Measurements from ENCODE around the gene SNTG2.

SNTG2 gene

GRCh38 chr2:1259746-1260145 lies 309.1 kb downstream of the SNTG2 start:
- in situ Hi-C loops (cut with MboI; ENCODE audit: low sequenced_read_pairs): no loop called here

GRCh38 chr2:1262609-1263008 lies 312.0 kb downstream of the SNTG2 start:
- in situ Hi-C loops (cut with MboI; ENCODE audit: low sequenced_read_pairs): no loop called here

- in situ Hi-C loops (cut with MboI; ENCODE audit: low sequenced_read_pairs): no loop called here
These were observed 314.8 kb downstream of the SNTG2 start for GRCh38 chr2:1265454-1265853.

GRCh38 chr2:1266351-1266750 lies 315.7 kb downstream of the SNTG2 start:
- in situ Hi-C loops (cut with MboI; ENCODE audit: low sequenced_read_pairs): no loop called here

DNA sequence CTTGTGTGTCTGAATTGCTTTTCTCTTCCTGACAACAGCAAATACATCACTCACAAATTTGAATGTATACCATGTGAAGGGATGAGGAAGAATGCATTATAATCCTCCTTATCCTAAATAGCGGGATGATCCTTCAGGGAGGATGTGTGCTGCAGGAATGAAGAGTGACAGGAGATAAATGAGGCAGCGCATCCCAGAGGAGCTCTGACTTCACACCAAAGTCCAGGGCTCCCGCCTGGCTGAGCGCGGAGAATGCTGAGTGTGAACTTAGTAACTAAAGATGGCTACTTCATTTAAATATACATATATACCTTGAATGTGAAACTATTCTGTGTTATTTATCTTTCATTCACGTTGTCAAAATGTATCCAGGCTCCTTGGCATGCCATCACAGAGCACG lies 317.4 kb downstream of the SNTG2 start:
- in situ Hi-C loops (cut with MboI; ENCODE audit: low sequenced_read_pairs): no loop called here

- in situ Hi-C loops (cut with MboI; ENCODE audit: low sequenced_read_pairs): no loop called here
These were observed 319.2 kb downstream of the SNTG2 start for GRCh38 chr2:1269812-1270211.

- in situ Hi-C loops (cut with MboI; ENCODE audit: low sequenced_read_pairs): no loop called here
These were observed 322.2 kb downstream of the SNTG2 start for GRCh38 chr2:1272835-1273234.

DNA sequence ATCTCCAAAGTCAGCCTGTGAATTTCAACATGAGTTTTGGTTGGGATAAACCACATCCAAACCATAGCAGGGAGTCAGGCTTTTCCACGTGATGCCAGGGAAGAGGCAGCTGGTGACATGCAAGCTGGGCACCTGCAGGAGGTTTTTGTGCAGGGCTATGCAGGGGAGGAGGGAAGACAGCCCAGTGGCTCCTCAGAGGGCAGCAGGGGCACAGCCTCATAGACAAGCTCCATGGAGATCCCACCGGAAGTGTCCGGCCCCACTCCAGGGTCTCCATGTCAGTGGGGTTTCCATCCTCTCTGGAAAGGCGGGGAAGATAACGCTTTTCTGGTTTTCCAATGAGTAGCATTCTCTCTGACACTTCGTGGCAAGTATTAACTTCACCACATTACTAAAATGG lies 327.0 kb downstream of the SNTG2 start:
- in situ Hi-C loops (cut with MboI; ENCODE audit: low sequenced_read_pairs): no loop called here

GRCh38 chr2:1278125-1278524 lies 327.5 kb downstream of the SNTG2 start:
- in situ Hi-C loops (cut with MboI; ENCODE audit: low sequenced_read_pairs): no loop called here

- in situ Hi-C loops (cut with MboI; ENCODE audit: low sequenced_read_pairs): no loop called here
These were observed 328.2 kb downstream of the SNTG2 start for GRCh38 chr2:1278861-1279260.

DNA sequence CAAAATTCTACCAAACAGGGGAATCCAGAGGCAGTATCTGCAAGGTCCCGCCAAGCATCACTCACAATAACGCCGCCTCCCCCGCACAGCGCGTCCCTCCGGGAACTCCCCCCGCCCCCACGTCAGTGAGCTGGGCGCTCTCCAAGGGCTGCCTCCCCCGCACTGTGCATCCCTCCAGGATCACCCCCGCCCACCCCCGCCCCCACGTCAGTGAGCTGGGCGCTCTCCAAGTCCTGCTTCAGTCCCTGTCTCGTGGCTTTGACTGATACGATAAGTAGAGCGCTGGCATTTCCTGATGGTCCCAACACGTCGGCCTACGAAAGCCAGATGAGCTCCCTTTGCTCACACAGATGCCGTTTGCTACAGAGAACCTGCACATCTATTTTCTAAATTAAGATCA lies 331.9 kb downstream of the SNTG2 start:
- in situ Hi-C loops (cut with MboI; ENCODE audit: low sequenced_read_pairs): no loop called here

DNA sequence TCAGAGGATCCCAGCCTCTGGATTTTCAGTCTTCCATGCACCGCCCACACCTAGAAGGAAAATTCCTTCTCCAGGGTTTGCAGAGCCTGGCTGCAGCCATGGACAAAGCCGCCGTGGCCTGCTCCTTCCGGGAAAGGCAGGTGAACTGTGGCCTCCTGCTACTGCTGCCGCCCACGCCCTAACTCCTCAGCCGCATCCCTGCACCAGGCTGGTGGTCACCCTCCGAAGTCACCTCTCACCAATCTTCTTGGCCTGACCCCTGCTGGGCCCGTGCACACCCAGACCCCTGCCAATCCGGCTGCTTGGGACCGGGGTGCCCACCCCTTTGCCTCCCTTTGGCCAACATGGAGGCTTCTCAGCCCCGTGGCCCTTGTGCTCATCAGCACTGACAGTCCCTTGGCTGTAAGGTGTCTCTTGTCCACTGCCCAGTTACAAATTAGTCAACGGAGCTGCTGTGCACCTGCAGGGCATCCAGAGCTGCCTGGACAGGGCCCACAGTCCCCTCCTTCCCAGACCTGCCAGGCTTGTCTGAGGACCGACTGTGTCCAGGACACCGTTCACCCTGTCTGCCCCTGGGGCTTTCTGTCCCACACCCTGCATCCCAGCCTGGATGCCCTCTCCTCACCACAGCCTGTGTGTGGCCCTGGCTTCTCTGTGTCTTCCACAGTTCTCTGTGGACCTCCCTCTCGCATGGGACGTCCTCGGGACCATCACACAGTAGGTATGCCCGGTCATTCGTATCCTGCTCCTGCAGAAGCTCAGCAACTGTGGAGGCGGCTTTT lies 332.6 kb downstream of the SNTG2 start:
- in situ Hi-C loops (cut with MboI; ENCODE audit: low sequenced_read_pairs): no loop called here

- in situ Hi-C loops (cut with MboI; ENCODE audit: low sequenced_read_pairs): no loop called here
These were observed 333.2 kb downstream of the SNTG2 start for GRCh38 chr2:1283871-1284270.

- in situ Hi-C loops (cut with MboI; ENCODE audit: low sequenced_read_pairs): no loop called here
These were observed 336.3 kb downstream of the SNTG2 start for GRCh38 chr2:1286929-1287328.

DNA sequence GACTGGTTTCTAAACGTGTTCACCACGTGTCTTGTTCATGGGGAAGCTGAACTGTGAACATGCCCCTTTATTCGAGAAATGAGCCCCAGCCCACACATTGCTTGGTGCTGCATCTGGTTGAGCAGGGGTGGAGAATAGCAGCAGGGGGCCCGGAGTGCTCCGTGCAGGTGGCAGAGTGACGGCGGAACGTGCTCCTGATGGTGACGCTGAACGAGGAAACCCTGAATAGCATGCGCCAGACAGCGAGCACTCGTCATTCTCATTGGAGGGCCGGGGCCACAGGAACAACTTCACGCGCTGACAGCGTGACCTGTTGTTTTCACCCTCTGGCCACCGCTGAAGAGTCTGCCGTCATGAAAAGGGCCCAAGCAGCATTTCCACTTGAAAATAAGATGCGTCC lies 336.8 kb downstream of the SNTG2 start:
- in situ Hi-C loops (cut with MboI; ENCODE audit: low sequenced_read_pairs): no loop called here

DNA sequence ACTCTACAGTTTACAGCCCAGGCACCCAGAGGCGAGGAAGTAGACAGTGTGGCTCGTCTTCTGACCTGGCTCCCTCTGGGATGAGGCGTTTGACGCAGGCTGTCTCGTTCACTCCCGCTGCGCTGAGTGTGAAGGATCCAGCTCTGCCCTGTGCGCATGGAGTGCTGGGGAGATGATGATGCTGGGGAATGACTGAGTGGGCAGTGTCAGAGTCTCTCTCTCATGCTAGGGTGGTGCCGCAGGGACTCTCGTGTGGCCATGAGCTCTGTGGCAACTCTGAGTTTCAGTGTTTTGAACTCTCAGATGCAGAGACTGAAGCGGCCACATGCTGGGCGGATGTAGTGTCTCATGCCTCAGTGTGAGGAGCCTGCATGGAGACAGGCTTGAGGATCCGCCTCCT lies 344.3 kb downstream of the SNTG2 start:
- in situ Hi-C loops (cut with MboI; ENCODE audit: low sequenced_read_pairs): no loop called here

DNA sequence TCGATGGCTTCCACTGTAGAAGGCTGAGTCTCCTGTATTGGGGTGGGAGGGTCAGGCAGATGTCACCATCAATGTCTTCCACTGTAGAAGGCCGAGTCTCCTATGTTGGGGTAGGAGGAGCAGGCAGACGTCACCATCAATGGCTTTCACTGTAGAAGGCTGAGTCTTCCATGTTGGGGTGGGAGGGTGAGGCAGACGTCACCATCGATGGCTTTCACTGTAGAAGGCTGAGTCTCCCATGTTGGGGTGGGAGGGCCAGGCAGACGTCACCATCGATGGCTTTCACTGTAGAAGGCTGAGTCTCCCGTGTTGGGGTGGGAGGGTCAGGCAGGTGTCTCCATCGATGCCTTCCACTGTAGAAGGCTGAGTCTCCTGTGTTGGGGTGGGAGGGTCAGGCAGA lies 345.1 kb downstream of the SNTG2 start:
- in situ Hi-C loops (cut with MboI; ENCODE audit: low sequenced_read_pairs): no loop called here

- in situ Hi-C loops (cut with MboI; ENCODE audit: low sequenced_read_pairs): no loop called here
These were observed 346.9 kb downstream of the SNTG2 start for GRCh38 chr2:1297372-1298159.

DNA sequence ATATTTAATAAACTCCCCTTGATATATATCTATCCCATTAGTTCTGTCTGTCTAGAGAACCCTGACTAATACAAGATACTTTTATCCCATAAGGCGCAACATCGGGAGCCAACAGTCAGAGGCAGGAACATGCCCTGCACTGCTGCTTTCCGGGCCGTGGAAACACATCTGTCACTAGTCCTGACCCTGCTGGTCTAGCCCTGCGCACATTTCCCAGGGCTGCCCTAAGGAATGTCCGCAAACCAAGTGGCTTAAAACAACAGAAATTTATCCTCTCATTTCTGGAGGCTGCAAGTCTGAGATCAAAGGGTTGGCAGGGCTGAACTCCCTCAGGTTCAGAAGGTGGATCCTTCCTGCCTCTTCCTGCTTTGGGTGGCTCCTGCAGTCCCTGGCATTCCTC lies 348.4 kb downstream of the SNTG2 start:
- in situ Hi-C loops (cut with MboI; ENCODE audit: low sequenced_read_pairs): no loop called here

- in situ Hi-C loops (cut with MboI; ENCODE audit: low sequenced_read_pairs): no loop called here
These were observed 349.6 kb downstream of the SNTG2 start for GRCh38 chr2:1300284-1300683.

DNA sequence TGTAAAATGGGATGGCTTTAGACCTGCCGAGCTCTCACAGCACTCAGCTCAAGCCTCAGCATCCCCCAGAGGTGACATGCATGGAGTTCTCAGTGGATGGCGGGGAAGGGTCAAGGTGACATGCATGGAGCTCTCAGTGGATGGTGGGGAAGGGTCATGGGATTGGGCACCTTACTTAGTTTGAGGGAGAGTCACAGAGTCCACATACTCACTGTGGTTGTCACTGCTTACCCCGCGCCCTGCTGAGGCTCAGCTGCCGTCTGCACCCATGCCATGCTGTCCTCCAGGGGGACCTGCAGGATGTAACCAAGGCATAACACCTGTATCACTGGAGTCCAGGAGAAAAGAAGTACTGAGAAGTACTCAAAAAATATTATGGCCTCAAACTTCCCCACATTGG lies 350.4 kb downstream of the SNTG2 start:
- in situ Hi-C loops (cut with MboI; ENCODE audit: low sequenced_read_pairs): no loop called here

DNA sequence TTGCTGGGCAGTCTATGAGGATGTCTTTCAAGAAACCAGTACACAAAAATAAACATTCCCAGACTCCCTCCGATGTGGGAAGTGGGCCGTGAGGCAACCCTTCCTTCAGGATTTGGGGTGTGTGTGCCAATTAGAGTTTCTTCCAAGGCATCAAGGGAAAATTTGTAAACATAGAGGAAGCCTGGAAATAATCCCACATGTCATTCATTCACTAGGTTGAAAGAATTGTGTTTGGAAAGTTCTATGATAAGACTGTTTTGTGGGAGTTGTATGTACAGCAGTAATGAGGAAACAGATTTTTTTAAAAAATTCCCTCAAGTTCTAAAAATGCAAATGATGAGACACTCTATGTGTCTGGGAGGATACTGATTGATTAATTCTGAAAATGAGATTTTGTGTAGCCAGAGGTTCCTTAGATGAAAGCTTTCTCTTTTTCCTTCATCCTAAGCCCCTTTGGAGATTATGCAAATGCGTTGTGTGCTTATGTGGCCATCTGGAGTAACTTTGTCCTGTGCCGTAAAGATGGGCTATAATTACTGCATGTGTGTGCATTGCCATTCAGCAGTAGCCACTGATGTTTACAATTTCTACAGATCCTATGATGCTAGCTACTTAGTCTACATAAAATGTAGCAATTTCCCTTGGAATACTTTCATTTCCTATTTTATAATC lies 354.8 kb downstream of the SNTG2 start:
- in situ Hi-C loops (cut with MboI; ENCODE audit: low sequenced_read_pairs): no loop called here

Data from HL-60/S4 (cell line).